Hematopoietic multipotent progenitor cell treated with erythropoietin and hydrocortisone succinate and interleukin-3 and kit ligand, for 6 days (in vitro differentiated cells): Measurements from ENCODE around the gene GRM1.

Experiments
- DNase-seq: peaks from one replicate; pipeline ENCODE4 v3.0.0-alpha.2; 2015

Gene GRM1

DNA sequence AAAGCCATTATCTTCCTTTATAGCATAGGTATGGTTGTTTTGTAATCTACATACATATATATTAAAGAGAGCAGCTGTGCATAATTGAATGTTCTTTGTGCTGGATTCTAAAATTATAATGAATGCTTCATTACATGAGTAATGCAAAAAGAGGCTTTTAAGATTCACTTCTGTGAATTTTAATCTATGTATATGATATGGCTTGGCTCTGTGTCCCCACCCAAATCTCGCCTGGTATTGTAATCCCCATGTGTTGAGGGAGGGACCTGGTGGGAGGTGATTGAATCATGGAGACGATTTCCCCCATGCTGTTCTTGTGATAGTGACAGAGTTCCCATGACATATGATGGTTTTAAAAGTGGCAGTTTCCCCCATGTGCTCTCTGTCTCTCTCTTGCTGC, 255.4 kb downstream of the GRM1 start:
- no peak for DNase-seq

DNA sequence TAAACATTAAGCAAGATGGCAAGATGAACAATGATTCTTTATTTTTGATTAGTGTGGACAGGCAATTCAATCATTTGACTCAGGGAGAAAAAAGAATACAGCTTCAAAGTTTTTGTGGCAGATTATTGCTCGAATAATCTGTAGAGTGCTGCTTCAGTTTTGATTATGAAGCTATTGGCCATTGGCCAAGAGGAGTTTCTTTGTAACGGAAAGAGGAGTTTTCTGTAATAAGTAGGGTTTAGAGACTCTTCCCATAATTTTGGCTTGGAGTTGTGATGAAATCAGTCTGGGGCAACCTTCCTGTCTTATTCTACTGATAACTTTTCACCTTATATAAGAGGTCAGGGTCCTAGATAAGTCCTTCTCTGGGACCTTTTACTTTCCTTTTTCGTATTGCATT, 258.1 kb downstream of the GRM1 start:
- no peak for DNase-seq

DNA sequence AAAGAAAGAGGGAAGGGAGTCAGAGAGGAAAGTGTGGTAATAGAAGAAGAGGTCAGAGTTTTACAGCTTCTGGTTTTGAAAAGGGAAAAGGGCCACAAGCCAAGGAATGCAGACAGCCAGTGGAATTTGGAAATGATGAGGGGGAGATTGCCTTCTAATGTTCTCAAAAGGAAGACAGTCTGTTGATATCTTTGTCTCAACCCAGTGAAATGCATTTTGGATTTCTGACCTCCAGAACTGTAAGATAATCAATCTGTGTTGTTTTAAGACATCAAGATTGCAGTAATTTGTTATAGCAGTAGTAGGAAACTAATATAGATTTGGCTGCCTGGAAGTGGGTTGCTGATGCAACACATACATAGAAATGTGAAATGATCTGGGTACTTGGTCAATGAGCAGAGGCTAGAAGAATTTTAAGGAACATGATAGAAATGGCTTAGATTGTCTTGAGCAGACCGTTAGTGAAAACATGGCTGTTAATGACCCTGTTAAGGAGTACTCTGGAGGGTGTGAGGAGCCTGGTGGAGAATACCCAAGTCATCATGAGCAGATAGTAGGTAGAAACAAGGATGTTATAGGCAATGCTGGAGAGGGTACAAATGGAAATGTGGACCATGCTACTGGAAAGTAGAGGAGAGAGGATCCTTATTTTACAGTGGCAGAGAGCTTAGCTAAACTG, 259.0 kb downstream of the GRM1 start:
- no peak for DNase-seq

DNA sequence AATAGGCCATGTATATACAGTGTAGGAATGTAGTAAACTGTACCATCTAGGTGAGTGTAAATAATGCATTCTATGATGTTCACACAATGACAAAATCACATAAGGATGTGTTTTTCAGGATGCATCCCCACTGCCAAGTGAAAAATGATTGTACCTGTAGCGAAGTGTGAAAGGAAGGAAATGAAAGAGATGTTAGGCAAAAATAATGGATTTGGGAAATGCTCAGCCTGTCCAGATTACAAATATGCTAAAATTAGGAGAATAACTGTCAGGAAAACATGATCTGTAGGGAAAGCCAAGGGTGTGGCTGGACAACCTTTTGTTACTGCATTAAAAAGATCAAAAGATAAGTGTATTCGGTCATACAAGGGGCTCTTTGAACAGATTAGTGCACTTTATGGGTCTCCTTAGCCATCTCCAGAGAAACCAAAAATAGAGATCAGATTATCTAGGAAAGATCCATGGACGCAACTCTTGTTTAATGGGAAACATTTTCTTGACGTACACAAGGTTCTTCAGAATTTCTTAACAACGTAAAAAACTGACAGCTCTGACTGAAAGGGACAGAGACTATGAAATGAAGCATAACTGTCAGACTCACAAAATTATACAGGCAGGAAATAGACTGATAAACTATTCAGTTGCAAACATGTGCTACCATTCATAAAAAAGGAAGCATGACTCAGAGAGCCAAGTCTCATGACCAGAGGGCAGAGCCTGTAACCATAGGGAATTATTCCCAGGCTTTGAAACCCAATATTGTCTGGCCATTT, 261.1 kb downstream of the GRM1 start:
- peak; percentile 21 for DNase-seq

DNA sequence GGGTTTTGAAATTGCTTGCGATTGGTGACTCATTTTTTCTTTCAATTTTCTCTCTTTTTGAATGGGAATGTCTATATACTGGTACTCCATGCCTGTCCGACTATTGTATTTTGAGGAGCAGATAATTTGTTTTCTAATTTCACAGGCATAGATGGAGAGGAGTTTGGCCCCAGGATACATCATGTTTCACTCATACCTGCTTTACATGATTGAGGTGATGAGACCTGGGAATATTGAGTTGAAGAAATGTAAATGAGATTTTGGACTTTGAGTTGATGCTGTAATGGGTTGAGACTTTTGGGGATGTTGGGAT, 261.7 kb downstream of the GRM1 start:
- no peak for DNase-seq

DNA sequence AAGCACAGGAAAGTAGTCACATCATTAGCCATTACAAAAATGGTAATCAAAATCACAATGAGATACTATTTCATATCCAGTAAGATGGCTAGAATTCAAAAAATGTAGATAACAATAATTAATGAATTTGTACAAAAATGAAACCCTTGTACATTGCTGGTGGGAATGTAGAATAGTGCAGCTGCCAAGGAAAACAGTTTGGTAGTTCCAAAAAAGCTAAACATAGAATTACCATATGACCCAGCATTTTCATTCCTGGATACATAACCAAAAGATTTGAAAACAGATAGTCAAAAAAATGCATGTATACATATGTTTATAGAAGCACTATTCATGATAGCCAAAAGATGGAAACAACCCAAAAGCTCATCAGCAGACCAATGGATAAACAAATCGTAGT, 263.6 kb downstream of the GRM1 start:
- no peak for DNase-seq

DNA sequence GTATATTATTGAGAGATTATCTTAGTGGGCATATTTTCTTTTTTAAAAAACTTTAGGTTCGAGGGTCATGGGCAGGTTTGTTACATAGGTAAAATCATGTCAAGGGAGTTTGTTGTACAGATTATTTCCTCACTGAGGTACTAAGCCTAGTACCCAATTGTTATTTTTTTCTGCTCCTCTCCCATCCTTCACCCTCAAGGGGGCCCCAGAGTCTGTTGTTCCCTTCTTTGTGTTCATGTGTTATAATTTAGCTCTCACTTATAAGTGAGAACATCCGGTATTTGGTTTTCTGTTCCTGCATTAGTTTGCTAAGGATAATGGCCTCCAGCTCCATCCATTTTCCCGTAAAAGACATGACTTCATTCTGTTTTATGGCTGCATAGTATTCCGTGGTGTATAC, 266.8 kb downstream of the GRM1 start:
- DNase-seq, result no peak

DNA sequence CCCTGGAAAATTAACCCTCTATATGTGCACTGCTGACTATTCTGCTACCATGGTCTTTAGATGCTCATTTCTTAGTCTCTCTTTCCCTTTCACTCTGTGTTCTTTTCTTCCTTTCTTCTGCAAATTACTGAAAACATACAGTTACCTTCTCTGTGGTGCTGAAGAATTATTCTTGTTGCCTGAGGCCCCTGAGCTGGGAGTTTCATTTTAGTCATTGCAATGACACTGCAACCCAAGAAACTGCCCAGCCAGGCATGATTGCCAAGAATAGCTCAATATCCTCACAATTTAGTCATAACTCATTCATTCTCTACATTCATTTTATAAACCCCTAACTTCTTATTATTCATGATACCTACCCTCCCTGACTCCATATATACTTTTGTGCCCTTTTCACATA, 269.0 kb downstream of the GRM1 start:
- DNase-seq, result no peak

DNA sequence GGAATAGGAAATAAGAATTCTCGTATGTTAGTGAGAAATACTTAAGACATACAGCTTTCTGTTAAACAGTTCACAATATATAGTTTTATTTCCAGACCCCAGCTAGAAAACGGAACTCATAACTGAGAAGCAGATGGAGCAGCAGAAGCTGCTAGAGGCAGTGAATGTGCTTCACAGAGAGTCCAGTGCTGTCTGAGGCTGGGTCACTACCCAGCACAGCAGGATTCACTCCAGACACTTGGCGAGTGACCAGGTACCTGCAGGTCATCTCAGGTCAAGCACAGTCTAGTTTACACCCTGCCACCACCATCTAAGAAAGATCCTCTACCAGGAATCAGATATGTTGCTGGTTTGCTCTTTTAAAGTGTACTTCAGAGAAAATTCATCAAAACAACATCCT, 271.7 kb downstream of the GRM1 start:
- DNase-seq, result no peak

DNA sequence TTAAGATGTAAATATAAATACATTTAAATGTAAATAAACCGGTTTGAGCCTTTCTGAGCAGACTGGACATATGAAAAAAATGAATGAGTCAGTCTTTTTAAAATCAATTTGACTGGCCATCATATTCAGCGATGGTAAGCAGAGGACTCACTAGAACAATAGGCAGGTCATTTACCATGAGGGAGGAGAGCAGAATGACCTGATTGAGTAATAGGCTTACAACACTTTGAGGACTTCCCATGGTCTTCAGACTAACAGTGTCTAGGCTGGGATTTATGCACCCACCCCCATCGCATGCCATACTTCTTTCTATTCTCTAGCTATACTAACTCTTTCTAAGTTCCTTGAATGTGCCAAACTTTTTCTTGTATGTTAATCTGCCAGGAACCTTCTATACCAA, 272.9 kb downstream of the GRM1 start:
- DNase-seq, result no peak

DNA sequence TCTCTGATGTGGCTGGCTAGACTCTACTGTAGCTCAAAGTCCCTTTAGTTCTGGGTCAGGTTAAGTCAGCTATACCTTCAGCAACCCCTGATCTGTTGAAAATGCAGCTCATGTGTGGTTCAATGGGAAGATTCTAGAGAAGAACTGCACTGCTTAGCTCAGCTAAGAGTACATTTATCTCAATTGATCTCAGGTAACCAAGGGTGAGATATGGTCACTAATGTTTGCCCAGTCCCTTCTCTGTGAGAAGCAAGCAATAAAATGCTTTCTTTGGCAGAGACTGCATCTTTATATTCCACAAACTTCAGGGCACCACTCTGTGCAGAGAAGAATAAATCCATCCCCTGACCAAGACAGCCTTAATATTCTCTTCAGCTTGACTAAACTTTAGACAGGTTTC, 274.1 kb downstream of the GRM1 start:
- no peak for DNase-seq

DNA sequence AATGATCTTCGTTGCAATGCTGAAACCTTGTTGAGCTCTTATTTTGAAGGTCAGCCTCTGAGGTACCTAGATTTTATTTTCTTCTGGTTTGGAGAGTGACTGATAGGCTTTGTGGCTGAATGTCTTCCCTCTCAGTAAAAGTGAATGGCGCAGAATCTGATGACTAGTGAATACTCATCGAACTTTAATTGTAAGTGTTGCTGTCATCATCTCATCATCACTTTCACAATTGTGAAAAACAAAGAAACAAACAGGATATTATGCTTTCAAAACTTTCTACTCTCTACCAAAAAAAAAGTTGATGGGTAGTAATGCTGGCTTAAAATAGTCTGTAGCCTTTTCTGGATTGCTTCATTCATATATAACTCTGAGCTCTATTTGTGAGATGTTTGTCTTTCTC, 275.3 kb downstream of the GRM1 start:
- no peak for DNase-seq

DNA sequence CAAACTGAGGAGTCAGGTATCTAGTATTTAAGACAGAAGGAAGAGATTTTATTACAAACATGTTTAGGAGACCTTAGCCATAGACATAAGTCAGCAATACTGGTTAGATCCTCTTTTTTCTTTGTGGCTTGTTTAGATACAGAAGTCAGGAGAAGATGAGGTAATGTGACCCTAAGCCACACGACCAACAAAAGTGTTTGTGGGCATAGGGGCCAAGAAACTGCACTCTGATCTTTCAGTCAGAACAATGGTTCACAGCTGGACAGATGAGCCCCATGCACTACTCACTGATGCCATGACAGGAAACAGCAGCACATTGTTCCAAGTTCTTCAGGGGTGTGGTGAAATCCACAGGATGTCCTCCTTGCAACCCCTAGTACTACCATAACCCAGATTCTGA, 276.2 kb downstream of the GRM1 start:
- DNase-seq, result peak; percentile 30

DNA sequence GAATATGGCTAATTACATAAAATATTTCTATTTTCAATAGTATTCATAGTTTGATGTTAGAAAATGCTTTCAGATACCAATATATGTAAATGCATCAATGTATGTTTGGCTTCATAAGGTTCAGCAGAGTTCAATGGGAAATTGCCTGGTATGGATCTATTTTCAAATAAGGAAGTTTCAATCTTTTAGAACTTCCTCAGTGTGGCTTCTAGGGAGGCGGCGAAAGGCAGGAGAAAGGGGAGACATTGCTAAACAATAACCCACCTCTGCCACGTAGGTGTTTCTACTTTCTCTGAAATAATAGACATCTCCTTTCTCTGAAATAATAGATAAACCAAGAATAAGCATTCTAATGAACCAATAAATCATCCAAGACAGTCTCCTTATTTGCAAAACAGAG, 277.1 kb downstream of the GRM1 start:
- DNase-seq, result no peak

DNA sequence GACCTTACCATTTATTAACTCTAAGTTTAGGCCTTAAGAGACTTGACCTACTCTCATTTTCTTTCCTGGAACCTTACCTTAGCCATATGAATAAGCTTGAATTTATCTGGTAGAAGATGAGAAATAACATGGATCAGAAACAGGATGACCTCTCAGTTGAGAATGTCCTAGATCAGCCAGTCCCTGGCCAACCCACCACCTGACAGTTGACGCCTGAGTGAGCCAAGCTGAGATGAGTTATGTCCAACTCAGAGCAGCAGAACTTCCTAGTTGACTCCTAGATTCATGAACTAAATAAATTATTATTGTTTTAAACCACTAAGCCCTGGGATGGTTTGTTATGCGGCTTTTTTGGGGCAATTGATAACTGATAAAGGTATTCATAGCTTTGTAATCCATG, 281.8 kb downstream of the GRM1 start:
- DNase-seq, result no peak

DNA sequence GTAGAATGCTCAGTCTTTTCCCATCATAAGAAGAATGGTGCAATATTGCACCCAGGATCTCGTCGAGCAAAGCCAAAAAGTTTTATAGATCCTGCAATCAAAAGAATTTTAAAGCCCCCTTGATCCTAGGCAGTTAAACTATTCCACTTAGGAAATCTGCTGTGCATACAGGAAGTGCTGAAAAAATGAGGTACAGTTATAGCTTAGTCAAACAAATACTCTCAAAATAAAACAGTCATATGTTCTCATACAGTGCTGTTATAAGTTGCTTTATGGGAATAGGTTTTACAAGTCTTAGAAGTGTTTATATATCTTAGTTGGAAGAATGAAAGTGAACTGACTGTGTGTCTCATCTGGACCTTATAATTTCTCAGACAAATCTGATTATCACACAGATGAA, 282.2 kb downstream of the GRM1 start:
- no peak for DNase-seq

DNA sequence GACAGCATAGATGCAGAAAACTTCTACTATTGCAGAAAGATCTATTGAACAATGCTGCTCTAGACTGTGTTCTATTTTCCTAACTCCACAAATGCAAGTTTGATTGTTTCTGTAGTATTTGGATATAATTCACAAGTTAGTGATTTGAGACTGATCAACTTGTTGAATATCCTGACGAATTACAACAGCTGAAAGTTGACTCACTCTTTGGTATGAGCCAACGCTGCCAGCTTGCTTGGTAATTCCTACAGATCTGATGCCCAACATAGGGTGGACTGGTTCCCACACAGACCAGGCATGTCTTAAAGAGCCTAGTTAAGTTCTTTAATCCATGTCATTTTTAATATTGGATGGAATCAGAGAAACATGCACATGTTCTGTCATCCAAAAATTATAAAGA, 283.7 kb downstream of the GRM1 start:
- DNase-seq, result no peak

DNA sequence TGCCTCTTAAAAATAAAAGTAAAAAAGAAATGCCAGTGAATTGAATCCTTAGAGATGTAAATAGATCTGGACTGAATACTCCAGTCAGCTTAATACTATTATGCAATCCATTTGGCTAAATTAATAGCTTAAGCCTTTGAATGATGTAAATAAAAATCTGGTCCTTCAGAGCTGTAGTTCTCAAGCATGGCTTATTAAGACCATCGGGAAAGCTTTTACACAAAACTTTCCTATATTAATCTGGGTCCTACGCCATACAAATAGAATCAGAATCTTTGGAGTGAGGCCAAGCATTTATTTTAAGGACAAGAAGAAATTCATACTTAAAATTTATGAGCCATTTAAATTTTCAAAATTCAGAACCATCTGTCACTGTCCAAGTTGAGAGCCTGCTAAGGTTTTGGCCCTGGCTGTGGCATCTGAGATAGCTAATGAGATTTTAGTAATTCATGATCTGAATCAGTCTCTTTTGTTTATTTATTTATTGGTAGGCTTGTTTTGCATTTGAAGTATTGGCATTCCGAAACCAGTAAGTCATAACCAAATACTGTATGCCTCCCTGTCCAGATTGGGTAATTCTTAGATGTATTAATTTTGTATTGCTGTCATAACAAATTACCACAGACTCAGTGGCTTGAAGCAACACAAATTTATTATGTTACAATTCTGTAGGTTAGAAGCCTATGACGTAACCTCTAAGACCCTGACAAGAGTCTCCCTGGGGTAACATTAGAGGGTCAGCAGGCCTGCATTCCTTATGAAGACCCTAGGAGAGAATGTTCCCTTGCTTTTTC, 286.7 kb downstream of the GRM1 start:
- DNase-seq, result no peak

DNA sequence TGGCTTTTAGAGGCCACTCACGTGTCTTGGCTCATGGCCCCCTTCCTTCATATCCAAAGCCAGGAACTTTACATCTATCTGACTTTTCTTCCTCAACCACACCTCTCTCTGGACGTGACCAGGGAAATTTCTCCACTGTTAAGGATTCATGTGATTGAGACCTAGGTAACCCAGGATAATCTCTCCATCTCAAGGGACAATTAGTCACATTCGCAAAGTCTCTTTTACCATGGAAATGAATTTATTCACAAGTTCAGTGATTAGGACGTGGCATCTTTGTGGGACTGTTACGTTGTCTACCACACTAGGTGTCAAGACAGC, 287.3 kb downstream of the GRM1 start:
- no peak for DNase-seq

DNA sequence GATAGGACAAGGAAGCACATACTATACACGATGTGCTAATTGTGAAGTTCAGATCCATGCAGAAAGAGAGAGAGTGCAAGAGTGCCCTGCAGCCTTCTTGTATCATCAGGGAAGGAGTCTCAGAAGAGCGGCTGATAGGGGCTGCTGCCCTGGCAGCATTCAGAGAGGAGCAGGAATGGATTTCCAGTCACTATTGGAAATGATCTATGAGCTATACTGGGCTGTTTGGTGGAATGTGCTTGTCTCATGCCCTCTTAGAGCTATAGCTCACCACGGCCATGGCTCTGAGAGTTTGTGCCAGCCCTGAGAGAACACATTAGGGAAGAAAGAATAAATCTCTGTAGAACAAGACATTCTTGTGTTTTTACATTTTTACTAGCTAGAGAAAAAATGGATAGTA, 302.2 kb downstream of the GRM1 start:
- DNase-seq, result no peak

DNA sequence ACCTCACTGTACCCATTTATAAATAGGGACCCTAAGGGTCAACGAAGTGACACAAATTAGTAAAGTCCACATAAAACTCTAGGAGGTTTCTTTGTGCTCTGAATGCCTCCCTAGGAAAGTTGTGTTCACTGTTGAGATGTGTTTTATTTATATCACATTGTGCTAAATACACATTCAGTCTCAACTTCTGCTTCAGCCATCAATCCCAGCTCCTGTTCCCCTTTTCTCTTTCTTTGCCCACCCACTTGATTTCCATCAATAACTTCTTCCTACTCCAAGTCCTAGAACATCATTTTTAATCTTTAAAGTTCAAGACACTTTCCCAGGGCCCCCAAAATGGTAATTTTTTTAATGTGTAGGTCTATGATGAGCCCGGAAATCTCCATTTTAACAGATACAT, 306.5 kb downstream of the GRM1 start:
- DNase-seq, result no peak

DNA sequence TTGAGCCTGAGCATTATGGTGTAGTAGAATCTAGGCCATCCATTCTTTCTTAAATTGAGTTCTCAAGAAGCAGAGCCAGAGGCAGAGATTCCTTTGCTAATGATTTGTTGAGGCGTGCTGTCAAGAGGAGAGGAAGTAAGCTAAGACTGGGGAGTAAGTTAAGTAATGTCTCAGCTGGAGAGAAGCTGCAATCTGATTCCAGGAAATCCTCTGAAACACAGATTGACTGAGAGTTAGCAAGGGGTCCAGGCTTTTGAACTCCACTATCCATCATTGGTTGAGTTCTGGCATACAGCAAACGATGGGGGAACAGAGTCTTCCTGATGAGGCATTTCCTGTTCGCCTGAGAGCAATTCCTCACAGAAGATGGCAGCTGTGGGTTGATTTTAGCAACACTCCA, 307.3 kb downstream of the GRM1 start:
- no peak for DNase-seq

DNA sequence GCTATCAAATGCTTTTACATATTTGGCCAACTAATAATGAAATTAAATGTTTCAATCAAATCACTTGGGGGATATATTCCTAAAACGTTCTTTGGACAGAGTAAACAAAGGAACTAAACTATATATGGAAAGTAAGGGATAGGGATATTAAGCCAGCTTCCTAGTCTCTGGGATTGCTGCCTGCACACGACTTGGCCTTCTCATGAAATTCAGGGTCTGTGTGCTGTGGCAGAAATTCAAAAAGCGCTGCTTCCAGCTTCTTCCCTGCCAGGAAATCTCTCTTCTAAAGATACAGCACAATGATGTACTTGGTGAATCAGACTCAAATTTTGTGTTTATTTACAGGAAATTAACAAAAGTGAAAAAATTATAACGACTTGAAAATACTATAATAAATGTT, 308.5 kb downstream of the GRM1 start:
- DNase-seq, result no peak

DNA sequence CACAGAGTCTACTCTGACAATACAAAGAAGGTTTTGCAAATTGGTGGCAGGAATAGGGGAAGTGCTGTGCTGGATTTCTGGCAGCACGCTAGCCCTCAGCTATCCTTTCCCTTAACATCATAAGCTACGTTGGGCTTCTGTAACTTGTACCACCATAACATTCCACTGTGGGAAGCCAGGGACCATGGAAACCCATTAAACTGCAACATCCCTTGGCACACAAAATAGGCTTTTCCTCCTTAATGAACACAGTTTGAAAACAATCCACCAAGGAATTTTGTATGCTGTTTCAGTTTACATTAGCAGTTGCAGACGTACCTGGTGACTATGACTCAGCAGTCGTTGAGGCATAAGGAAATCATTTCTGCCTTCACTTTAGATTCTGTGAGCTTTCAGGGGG, 310.9 kb downstream of the GRM1 start:
- DNase-seq, result no peak
